Hepatocyte (in vitro differentiated cells): ENCODE results near the gene MEDAG.

Experiments used
- EZH2 ChIP-seq: fragments of 200-600 bp; sonication (generic); IDR thresholded peaks from 2 replicates; pipeline ENCODE4 v1.6.1; 2016; ENCODE audit warnings: antibody characterized with exemption, mild to moderate bottlenecking, borderline replicate concordance
- TF ChIP-seq, protein P1 (sequence below): fragments of 200-600 bp; sonication (generic); IDR thresholded peaks from 2 replicates; pipeline ENCODE4 v1.5.1; 2016; ENCODE audit warnings: antibody characterized with exemption, mild to moderate bottlenecking; ENCODE audit not compliant: poor library complexity

DNA sequence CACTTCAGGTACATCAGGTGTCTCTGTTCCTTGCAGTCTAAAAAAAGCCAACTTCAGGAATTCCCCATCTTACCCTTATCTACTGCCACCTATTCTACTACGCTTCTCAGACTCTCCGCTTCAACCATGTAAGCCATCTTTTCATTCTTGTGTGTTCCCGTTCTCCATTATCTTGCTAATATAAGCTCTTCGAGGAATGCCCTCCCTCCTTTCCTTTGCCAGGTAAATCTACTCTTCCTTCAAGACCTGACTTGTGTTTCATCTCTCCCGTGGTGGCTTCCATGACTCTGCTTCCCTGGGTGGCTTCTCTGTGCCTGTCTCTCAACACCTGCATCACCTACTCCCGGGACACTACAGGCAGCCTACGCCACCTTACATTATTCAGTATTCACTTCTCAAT lies 42.3 kb upstream of the MEDAG start:
- TF ChIP-seq EZH2, result no peak
- TF ChIP-seq, protein P1, sequence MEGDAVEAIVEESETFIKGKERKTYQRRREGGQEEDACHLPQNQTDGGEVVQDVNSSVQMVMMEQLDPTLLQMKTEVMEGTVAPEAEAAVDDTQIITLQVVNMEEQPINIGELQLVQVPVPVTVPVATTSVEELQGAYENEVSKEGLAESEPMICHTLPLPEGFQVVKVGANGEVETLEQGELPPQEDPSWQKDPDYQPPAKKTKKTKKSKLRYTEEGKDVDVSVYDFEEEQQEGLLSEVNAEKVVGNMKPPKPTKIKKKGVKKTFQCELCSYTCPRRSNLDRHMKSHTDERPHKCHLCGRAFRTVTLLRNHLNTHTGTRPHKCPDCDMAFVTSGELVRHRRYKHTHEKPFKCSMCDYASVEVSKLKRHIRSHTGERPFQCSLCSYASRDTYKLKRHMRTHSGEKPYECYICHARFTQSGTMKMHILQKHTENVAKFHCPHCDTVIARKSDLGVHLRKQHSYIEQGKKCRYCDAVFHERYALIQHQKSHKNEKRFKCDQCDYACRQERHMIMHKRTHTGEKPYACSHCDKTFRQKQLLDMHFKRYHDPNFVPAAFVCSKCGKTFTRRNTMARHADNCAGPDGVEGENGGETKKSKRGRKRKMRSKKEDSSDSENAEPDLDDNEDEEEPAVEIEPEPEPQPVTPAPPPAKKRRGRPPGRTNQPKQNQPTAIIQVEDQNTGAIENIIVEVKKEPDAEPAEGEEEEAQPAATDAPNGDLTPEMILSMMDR, result no peak
